Glutamatergic neuron (in vitro differentiated cells): Measurements from ENCODE around the gene PPP2R1A. TPM values are rescaled to one million over a fixed set of nuclear protein-coding genes. Genes with fewer than 3 reads are reported as not detected.

Experiments
- DNase-seq: peaks from one replicate; pipeline ENCODE4 v3.0.0; 2022
- H3K27ac Mint-ChIP-seq: one replicate; pipeline ENCODE4 v1.8.0; 2020; ENCODE audit warnings: mild to moderate bottlenecking, mixed read lengths, inconsistent platforms; ENCODE audit not compliant: unreplicated experiment
- H3K27me3 Mint-ChIP-seq: one replicate; pipeline ENCODE4 v1.8.0; 2020; ENCODE audit warnings: mild to moderate bottlenecking, moderate library complexity, mixed read lengths, inconsistent platforms; ENCODE audit not compliant: unreplicated experiment
- H3K36me3 Mint-ChIP-seq: one replicate; pipeline ENCODE4 v1.8.0; 2020; ENCODE audit warnings: mild to moderate bottlenecking, mixed read lengths, inconsistent platforms; ENCODE audit not compliant: unreplicated experiment
- H3K4me1 Mint-ChIP-seq: one replicate; pipeline ENCODE4 v1.8.0; 2020; ENCODE audit warnings: mild to moderate bottlenecking, low read depth, mixed read lengths, inconsistent platforms; ENCODE audit not compliant: unreplicated experiment
- H3K4me3 Mint-ChIP-seq: one replicate; pipeline ENCODE4 v1.8.0; 2020; ENCODE audit warnings: mild to moderate bottlenecking, mixed read lengths, inconsistent platforms; ENCODE audit not compliant: unreplicated experiment
- H3K9me3 Mint-ChIP-seq: one replicate; pipeline ENCODE4 v1.8.0; 2020; ENCODE audit warnings: mild to moderate bottlenecking, moderate library complexity, mixed read lengths, inconsistent platforms; ENCODE audit not compliant: unreplicated experiment
- long read RNA-seq: library from polyadenylated mRNA; unstranded; transcript quantifications from one replicate; pipeline ENCODE4 v2.0.0, GENCODE V29; 2020; ENCODE audit not compliant: unreplicated experiment
- total RNA-seq: library from RNA; stranded (reverse); fragmentation: NEBNext Ultra II Directional; extraction: Animal tissue kit (Norgen Biotek cat#: 25700); gene quantifications from one replicate; pipeline ENCODE4 v1.2.1, GENCODE V29; 2021; ENCODE audit not compliant: unreplicated experiment
- TF ChIP-seq, protein P1 (sequence below): fragments of 200-600 bp; sonication (generic); IDR thresholded peaks from one replicate; pipeline ENCODE4 v1.5.0; 2021; ENCODE audit not compliant: partially characterized antibody, unreplicated experiment

PPP2R1A gene
- 311 TPM for total RNA-seq
- long read RNA-seq, full-length matches to known transcripts = 268 of 305 reads
- long read RNA-seq, partial matches to known transcripts = 25 of 305 reads
- long read RNA-seq, other reads (novel, unspliced or antisense) = 12 of 305 reads

DNA sequence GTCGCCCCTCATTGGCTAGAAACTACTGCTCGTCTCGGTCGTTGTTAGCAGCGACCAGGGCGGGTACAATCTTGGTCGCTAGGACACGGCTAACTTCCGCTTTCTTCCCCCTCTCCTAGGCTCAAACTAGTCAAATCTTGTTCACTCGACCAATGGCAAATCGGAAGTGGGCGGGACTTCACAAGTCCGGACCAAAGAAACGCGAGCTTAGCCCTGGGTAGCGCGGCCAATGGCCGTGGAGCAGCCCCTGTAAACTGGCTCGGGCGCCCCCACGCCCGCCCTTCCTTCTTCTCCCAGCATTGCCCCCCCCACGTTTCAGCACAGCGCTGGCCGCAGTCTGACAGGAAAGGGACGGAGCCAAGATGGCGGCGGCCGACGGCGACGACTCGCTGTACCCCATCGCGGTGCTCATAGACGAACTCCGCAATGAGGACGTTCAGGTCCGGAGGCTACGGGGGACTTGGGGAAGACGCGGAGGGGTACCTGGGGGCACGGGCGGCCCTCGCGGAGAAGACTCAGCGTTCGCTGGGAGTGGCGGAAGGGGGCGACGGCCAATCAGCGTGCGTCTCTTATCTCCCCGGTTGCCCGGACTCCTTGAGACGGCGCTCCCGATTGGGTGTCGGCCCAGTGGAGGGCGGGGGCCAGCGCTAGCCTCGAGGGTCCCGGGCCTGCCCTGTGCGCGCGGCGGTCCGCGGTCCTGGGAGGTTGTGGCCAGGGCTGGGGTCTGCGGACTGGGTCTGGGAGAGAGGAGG is at the start of gene PPP2R1A:
TSS of gene PPP2R1A (plus strand) at position 318 of the 752 bp plus-strand sequence. CDS start at position 363, 45 bp downstream.
- Mint-ChIP-seq H3K9me3 (peaks cover 5% of the 10 kb centered on the region), H3K27ac (peak within 1 kb of the TSS; percentile 95), H3K4me3 (peak within 1 kb of the TSS; percentile 91), H3K36me3 (peaks cover 4% of the 10 kb centered on the region), H3K27me3 (peaks cover 9% of the 10 kb centered on the region), H3K4me1 (peaks cover 11% of the 10 kb centered on the region)
- TF ChIP-seq, protein P1, sequence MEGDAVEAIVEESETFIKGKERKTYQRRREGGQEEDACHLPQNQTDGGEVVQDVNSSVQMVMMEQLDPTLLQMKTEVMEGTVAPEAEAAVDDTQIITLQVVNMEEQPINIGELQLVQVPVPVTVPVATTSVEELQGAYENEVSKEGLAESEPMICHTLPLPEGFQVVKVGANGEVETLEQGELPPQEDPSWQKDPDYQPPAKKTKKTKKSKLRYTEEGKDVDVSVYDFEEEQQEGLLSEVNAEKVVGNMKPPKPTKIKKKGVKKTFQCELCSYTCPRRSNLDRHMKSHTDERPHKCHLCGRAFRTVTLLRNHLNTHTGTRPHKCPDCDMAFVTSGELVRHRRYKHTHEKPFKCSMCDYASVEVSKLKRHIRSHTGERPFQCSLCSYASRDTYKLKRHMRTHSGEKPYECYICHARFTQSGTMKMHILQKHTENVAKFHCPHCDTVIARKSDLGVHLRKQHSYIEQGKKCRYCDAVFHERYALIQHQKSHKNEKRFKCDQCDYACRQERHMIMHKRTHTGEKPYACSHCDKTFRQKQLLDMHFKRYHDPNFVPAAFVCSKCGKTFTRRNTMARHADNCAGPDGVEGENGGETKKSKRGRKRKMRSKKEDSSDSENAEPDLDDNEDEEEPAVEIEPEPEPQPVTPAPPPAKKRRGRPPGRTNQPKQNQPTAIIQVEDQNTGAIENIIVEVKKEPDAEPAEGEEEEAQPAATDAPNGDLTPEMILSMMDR = no peak
- peak; percentile 95 for DNase-seq

DNA sequence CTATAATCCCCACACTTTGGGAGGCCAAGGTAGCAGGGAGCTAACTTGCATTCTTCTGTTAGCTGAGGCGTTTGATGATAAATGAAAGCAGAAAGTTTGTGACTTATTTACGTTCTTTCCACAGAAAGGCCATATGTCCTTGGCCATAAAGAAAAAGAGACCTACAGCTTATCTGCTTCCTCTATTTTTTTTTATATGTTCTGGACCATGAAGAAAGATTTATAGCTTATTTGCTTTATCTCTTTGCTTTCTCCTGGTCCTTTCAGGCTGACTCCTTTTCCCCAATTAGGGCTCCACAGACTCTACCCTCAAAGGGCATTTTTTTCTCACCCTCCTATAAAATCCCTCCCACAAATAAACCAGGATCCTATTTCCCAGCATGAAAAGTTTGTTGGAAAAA is 48.6 kb upstream of the PPP2R1A start:
- peaks cover 12% of the 10 kb centered on the region for H3K27me3 Mint-ChIP-seq
- H3K9me3 Mint-ChIP-seq = peaks cover 18% of the 10 kb centered on the region
- H3K36me3 Mint-ChIP-seq = peaks cover 30% of the 10 kb centered on the region
- TF ChIP-seq, protein P1 = no peak
- H3K4me1 Mint-ChIP-seq = no peaks in the 10 kb centered on the region
- H3K27ac Mint-ChIP-seq = no peak overlapping the region
- no peak for DNase-seq
- H3K4me3 Mint-ChIP-seq = peak overlapping the region; percentile 20

DNA sequence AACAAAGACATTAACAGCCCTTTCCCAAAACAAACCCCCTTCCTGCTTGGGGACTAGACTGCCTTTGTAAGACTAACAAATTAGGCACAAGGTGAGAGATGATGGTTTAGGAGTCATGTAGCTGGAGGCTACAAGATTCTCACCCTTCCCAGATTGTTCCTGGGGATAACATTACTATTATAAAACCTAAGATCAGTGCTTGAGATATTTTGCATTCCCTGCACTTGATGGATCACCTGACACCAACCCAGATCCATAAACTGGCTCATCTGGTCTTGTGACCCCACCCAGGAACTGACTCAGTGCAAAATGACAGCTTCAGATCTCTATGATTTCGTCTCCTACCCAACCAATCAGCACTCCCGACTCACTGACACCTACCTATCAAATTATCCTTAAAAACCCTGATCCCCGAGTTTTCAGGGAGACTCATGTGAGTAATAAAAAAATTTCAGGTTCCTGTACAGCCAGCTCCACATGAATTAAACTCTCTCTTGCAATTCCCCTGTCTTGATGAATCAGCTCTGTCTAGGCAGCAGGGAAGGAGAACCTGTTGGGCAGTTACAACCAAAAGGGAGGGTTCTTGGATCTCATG is 47.8 kb upstream of the PPP2R1A start:
- Mint-ChIP-seq H3K9me3 (peaks cover 16% of the 10 kb centered on the region), H3K4me1 (no peaks in the 10 kb centered on the region), H3K27me3 (peaks cover 12% of the 10 kb centered on the region), H3K27ac (no peak overlapping the region), H3K36me3 (peaks cover 24% of the 10 kb centered on the region), H3K4me3 (no peak overlapping the region)
- TF ChIP-seq, protein P1 = no peak
- DNase-seq = no peak

GRCh38 chr19:52148256-52148655 is 41.6 kb upstream of the PPP2R1A start:
- Mint-ChIP-seq H3K27me3 (no peaks in the 10 kb centered on the region), H3K4me3 (no peak overlapping the region), H3K9me3 (peaks cover 10% of the 10 kb centered on the region), H3K27ac (no peak overlapping the region), H3K36me3 (peaks cover 38% of the 10 kb centered on the region), H3K4me1 (no peaks in the 10 kb centered on the region)
- DNase-seq = no peak
- TF ChIP-seq, protein P1 = no peak
